HG03175 (cell line): ENCODE measurements around the gene USH2A.

Experiments
- ATAC-seq: cut with Tn5 transposase; IDR thresholded peaks from one replicate; pipeline ENCODE4 v1.9.1; 2021; ENCODE audit warnings: mild to moderate bottlenecking, moderate library complexity; ENCODE audit not compliant: unreplicated experiment

USH2A gene

DNA sequence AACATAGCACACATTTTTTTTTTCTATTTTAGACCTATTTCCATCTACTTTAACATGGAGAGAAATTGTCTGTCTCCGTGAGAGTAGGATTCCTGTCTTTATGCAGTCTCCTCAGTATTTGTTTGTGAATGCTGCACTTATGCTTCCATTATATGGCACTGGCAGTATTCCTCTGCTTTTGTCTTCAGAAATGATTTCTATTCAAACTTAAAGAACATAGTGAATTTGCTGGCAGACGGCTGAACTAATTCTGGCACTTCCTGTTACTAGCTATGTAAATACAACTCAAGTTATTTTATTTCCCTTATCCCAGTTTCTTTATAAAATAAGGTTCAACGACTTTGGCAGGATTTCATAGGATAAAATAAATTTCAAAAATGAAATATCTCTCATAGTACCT is 810.9 kb downstream of the USH2A start:
- no peak for ATAC-seq

DNA sequence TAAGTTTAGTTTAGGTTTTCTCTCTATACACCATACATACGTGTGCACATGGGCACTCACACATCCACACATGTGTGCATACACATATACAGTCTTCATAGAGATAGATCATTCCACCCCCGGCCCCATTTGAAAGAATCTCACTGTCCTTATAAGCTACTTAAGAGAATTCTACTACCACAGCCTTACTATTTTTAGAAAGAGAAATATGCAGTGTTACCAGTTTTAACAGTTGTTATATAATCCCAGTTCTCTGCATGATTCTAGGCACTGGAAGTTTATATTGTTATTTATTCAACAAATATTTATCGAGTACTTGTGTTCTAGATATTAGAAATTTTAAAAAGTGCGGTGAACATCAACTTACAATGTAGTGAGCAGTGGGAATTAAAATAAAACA is 814.6 kb downstream of the USH2A start:
- no peak for ATAC-seq

DNA sequence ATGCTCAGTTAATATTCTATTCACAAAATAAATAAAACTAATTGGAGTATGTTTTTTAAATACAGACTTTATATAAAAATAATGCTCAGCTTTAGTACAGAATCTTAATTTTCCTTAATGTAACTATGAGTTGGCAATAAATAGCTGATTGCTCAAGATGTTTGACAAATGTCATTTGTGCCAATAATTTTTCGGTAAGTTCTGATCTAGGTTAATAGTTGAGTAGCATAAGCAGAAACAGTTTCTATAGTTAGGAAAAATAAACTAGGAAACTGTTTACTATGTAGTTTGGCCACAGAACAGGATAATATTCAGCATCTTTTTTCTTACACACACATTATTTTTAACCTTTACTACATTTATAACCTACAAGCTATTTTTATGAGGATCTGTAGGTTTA is 815.8 kb downstream of the USH2A start:
- no peak for ATAC-seq

DNA sequence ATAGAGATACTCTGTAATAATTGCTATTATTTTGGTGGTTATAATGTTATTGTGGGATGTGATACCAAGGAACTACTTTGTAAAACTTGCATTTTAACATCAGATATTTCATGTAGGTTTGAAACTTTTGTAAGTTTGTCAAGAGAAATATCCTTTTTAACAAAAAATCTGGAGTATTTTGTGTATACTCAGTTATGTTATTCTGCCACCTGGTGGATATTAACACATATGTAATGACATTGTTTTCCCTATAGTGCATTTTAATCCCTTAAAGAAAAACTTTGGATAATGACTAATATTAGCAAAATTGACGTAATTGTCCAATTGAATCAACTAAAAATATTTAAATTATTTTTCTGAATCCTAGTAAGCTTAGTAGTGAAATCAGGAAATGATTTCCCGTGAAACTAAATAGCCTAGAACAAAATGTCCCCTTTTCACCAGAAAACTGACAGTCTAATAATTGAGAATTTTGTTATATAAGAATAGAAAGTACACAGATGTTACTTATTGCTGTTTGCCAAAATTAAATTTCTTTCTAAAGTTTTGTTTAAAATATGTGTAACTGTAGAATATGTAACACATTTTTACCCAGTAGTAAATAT is 816.6 kb downstream of the USH2A start:
- no peak for ATAC-seq

DNA sequence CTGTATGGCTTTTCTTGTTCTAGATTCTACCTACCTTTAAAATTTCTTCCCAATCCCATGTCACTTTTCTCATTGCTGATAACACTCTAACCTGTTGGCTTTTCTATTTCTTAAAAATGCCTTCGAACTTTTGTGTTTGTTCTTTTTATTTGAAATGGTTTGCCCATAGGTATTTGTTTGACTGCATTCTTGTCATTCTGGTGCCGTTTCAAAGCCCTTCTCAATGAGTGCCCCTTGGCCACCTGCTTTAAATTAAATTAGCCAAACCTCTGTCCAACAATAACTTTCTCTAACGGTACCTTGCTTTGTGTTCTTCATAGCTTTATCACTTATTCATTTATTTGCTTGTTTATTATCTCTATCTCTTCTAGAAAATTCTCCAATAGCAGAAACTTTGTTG is 817.2 kb downstream of the USH2A start:
- no peak for ATAC-seq

DNA sequence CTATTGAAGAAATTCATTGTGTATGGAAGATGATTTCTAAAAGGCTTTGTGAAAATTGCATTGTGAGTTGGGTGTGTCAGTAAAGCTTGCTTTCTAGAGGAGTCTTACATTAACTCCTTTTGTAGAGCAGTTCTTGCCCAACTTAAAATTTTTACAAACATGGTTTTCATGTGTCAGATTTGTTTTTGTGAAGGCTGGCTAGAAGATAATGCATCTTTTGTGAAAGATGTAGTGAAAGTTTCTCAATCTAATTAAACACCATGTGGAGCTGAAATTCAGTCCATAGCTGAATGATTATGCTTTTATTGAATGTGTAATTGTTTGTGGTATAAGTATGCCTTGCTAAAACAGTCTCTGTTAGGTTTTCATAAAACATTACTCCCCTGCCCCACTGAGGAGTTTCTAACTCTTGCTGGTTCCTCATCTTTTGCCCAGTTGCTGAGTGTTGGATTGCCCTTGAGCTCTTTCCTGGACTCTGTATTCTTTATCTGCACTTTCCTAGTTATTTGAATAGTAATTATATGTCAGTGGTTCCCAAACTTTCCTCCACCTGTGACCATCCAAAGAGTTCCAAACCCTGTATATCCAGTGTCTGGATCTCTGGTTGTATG is 818.1 kb downstream of the USH2A start:
- ATAC-seq, result no peak

DNA sequence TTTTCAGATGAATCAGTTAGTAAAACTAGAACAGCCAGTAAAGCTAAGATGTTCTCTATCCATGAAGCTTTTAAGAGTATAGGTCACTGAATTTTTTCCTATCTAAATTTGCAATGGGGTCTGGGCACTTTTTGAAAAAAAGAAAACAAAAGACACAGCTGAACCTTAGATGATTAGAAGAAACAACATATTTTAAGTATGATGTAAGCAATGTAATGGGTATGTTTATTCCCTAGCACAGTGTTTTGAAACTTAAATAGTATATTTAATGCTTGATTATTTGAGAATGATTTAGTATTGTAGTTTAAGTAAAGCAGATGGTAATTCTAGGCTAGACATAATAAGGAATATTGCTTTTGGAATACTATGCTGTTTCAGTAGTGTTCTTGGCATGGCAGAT is 819.9 kb downstream of the USH2A start:
- ATAC-seq, result no peak

DNA sequence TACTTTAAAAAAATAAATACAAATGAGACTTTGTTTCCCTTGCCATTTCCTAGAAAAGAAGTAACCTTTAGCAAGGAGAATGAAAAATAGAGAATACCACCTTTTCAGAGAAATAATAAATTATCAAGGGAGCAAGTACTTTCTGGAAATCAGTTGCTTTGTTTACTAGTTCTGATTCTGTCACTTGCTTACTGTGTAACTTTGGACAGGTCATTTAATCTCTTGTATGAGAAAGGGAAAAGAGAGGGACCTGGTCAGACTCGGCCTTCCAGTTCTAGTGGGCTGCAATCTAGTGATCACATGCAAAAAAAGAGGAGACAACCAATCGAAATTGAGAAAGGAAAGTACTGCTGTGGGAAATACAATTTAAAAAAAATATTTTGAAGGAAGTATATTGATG is 822.0 kb downstream of the USH2A start:
- no peak for ATAC-seq

DNA sequence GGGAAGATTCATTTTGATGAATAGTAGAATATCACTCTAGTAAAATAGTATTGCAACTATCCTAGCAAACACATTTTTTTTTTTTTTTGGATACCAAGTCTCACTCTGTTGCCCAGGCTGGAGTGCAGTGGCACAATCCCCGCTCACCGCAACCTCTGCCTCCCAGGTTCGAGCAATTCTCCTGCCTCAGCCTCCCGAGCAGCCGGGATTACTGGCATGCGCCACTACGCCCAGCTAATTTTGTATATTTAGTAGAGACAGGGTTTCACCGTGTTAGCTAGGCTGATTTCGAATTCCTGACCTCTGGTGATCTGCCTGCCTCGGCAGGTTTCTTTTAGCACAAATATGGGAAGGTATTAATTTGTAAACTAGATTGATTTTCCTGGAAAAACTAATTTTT is 822.4 kb downstream of the USH2A start:
- ATAC-seq, result no peak

DNA sequence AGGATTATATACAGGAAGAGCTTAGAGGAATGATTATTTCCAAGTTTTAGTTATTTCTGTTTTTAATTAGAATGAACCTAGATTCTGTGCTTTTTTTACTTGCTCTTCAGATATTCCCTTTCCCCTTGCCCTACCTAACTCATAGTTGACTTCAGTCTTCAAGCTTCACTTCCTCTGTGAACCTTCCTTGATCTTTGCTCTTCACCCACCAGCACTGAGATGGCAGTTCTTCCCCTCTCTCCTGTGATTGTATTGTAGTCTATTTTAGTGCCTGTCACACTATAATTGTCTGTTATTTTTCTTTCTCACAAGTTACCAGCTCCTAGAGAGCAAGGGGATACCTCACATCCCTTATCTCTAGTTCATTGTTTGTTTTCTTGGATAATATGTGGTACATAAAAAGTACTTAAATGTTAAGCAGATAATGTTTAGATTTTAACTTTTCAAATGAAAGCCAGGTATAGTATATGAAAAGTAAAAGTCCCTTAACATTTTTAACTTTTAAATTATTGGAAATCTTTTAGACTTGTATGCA is 822.9 kb downstream of the USH2A start:
- no peak for ATAC-seq

DNA sequence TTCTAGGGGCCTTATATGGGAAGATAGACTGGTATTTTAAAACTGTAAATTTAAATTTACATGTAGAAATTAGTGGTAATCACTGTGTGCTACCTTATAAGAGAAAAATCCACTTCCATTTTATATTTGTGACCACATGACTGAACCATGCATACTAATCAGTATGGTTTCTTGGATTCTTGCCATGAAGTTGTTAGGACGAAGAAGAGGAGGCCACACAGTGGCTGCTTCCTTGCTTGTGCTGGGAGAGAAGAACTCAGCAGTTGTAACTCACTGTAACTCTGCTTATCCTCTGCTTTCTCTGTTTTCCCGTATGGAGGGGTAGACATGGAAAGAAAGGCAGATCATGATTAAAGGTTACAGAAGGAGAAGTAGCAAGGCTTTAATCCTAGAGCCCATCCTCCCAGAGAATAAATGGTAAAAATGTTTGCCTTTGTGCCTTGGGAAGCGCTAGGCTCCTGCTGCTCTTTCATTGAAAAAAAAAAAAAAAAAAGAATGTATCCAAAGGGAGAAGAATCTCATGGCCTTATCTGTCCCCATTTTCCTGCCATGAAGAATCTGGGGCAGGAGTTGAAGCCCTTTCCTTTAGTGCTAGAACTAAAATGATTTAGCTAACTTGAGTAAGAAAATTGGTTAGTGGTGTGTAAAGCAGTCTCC is 823.7 kb downstream of the USH2A start:
- no peak for ATAC-seq

DNA sequence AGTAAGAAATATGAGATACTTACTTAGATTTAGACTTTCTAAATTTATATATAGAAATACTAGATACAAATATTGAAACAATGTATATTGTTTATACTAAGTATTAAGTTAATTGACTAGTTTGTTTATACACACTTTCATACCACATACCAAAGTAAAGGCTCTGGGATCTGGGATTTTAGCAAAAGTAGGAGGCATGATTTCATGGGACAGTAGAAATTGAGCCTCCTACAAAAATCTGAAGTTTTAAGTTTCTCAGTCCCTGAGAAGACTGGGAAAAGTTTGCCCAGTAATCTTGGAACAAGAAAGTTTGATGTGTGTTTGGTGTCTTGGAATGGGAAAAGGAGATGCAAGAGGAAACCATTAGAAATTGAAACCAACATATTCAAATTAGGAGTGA is 825.3 kb downstream of the USH2A start:
- no peak for ATAC-seq

DNA sequence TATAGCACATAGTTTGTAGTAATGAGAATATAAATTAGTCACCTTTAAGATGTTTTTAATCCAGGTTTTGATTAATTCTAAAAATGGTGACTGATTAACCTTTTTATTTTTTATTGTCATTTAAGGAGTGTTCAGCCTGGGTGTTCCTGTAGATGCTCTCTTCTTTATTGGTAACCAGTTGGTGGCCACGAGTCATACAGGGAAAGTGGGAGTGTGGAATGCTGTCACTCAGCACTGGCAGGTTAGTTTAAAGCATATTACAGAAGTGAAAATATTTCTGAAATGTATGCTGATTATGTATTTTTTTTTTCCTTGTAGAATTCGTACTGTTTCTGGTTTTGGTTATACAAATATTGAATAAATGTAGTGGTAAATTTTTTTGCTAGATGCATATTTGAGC is 828.0 kb downstream of the USH2A start:
- no peak for ATAC-seq

DNA sequence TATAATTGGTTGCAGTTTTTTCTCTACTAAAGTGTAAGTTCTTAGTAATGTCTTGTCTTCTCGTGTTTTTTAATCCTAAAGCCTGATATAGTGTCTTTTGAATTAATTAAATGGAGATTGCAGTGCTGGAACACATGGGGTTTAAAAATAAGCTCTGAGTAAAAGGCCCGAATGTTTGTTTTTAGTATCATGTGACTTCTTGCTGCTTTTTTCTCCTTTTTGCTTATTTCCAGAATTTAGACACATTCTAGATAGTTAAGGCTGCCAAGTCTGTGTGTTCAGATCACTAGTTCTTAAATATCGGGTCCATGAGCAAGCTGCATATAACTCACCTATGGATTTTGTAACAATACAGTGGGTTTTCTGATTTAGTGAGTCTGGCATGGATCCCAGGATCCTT is 828.6 kb downstream of the USH2A start:
- ATAC-seq, result no peak

DNA sequence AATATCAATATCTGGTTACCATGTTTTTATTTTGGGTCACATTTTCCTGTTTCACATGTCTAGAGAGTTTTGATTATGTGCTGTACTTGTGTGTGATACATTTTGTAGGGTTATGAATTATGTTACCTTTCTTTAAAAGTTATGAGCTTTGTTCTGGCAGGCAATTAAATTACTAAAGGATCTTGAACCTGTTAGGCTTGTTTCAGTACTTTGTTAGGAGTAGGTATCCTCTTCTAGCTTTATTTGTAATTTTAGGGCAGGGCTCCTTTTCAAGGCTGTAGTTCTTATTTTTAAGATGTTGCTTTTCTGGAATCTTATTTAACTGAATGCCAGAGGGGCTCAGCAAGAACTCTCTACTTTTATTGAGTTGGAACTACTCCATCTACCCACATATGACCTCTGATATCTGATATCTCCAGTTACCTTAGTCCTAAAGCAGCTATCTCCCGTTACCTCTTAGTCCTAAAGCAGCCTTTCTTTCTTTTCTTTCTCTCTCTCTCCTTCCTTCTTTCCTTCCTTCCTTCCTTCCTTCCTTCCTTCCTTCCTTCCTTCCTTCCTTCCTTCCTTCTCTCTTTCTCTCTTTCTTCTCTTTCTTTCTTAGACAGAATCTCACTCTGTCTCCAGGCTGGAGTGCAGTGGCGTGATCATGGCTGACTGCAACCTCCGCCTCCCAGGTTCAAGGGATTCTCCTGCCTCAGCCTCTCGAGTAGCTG is 832.3 kb downstream of the USH2A start:
- ATAC-seq, result no peak

DNA sequence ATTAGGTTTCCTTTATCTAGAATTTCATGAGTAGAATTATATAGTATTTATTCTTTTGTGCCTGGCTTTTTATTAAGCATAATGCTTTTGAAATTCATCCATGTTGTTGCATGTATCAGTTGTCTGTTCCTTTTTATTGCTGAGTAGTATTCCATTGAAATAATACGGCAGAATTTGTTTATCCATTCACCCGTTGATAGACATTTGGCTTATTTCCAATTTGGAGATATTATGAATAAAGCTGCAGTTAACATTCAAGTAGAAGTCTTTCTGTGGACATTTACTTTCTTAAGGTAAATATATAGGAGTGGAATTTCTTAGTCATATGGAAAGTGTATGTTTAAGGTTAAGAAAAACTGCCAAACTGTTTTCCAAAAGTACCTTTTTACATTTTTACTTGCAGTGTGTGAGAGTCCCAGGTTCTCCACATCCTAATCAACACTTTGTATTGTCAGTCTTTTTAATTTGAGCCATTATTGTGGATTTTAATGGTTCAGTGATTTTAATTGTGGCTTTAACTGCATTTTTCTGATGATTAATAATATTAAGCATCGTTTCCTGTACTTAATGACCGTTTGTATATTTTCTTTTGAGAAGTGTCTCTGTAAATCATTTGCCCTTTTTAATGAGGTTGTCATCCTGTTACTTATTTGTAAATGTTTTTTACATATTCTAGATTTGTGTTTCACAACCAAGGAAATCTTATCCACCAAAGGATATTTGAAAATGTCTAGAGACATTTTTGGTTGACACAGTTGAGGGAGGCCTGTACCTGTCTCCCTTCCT is 833.4 kb downstream of the USH2A start:
- ATAC-seq, result no peak

DNA sequence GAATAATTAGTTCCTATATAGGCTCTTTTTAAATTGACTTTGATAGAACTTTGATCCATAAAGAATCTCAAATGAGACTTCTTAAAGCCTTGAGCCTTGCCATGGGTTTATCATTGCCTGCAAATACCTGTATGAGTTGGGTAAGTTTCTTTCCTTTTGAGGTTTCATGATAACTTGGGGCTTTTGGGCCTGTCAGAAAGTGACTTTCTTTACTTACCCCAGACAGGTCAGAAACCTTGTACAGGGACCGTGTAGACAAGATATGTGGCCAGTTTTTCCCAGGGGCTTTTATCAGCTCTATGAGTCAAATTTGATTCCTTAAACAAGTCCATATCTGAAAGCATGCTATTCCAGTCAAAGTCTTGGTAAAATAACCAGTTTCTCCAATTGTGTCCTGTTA is 838.9 kb downstream of the USH2A start:
- ATAC-seq, result no peak

DNA sequence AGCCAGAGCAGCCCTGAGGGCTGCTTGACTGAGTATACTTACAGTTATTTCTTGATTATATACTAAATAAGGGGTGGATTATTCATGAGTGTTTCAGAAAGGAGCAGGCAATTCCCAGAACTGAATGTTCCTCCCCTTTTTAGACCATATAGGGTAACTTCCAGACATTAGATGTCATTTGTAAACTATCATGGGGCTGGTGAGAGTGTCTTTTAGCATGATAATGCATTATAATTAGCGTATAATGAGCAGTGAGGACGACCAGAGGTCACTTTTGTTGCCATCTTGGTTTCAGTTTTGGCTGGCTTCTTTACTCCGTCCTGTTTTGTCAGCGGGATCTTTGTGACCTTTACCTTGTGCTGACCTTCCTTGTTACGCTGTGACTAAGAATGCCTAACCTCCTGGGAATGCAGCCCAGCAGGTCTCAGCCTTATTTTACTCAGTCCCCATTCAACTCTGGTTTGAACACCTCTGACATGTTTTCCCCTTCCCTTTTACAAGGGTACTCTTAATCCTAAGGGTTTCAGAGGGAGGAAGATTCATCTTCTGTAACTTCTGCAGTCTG is 840.0 kb downstream of the USH2A start:
- no peak for ATAC-seq

DNA sequence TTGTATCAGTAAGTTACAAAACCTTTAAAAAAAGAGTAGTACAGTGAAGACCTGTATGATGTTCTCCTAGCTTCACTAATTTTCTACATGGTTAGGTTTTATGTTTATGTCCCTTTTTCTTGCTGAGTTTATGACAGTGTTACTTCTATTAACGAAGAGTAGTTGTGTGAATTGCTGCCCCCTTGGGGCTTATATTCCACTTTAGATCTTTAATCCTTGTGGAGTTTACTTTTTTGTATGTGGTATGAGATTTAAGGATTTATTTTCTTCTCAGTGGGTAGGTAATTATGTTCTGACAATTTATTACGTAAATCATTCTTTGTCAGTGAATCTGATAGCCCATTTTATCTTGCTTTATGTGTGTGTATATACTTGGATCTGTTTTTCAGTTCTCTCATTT is 841.4 kb downstream of the USH2A start:
- ATAC-seq, result no peak
